Trophoblast cell (in vitro differentiated cells and primary cell): ENCODE data around the gene TTLL1.
A peak's percentile ranks its signal among the peaks of the same experiment; 100 is the strongest.

ENCODE experiments used
- DNase-seq, 2 donors: peaks; one replicate each; pipeline ENCODE4 v3.0.0-alpha.2; 2016
- H2AFZ ChIP-seq: 2 replicates; pipeline ENCODE4 v1.6.1; 2013; ENCODE audit warnings: low read length, moderate library complexity, mild to moderate bottlenecking; ENCODE audit not compliant: insufficient read depth, poor library complexity
- H2AK5ac ChIP-seq: 2 replicates; pipeline ENCODE4 v1.6.1; 2013; ENCODE audit warnings: mild to moderate bottlenecking, low read length
- H2BK120ac ChIP-seq: 2 replicates; pipeline ENCODE4 v1.6.1; 2013; ENCODE audit warnings: low read length, mild to moderate bottlenecking, moderate library complexity; ENCODE audit not compliant: insufficient read depth, poor library complexity
- H2BK12ac ChIP-seq: 2 replicates; pipeline ENCODE4 v1.6.1; 2013; ENCODE audit warnings: mild to moderate bottlenecking, low read length, moderate library complexity
- H2BK5ac ChIP-seq: 2 replicates; pipeline ENCODE4 v1.6.1; 2013; ENCODE audit warnings: low read length, low read depth, moderate library complexity, mild to moderate bottlenecking; ENCODE audit not compliant: poor library complexity
- H3K14ac ChIP-seq: 2 replicates; pipeline ENCODE4 v1.6.1; 2013; ENCODE audit warnings: mild to moderate bottlenecking, low read length
- H3K18ac ChIP-seq: 2 replicates; pipeline ENCODE4 v1.6.1; 2013; ENCODE audit warnings: mild to moderate bottlenecking, low read length
- H3K23ac ChIP-seq: 2 replicates; pipeline ENCODE4 v1.6.1; 2013; ENCODE audit warnings: low read length
- H3K27ac ChIP-seq: 2 replicates; pipeline ENCODE4 v1.5.1; 2013; ENCODE audit warnings: low read depth, mild to moderate bottlenecking, inconsistent platforms, low read length, moderate library complexity
- H3K27me3 ChIP-seq: 2 replicates; pipeline ENCODE4 v1.6.1; 2013; ENCODE audit warnings: inconsistent platforms, mild to moderate bottlenecking, low read length, moderate library complexity; ENCODE audit not compliant: insufficient read depth
- H3K36me3 ChIP-seq, 2 experiments: 1 replicate in 1 of 2; 2 replicates in 1 of 2; pipeline ENCODE4 v1.6.1; 2013; ENCODE audit warnings: low read length in 2 of 2, mild to moderate bottlenecking in 2 of 2, moderate library complexity in 1 of 2; ENCODE audit not compliant: insufficient read depth in 2 of 2, control insufficient read depth in 1 of 2
- H3K4ac ChIP-seq: 2 replicates; pipeline ENCODE4 v1.6.1; 2013; ENCODE audit warnings: low read depth, mild to moderate bottlenecking, low read length, moderate library complexity
- H3K4me1 ChIP-seq, 2 experiments: 1 replicate in 1 of 2; 2 replicates in 1 of 2; pipeline ENCODE4 v1.6.1; 2013; ENCODE audit warnings: low read length in 2 of 2, mild to moderate bottlenecking in 2 of 2, moderate library complexity in 1 of 2; ENCODE audit not compliant: insufficient read depth in 2 of 2, control insufficient read depth in 1 of 2
- H3K4me2 ChIP-seq: 2 replicates; pipeline ENCODE4 v1.6.1; 2013; ENCODE audit warnings: inconsistent platforms, mild to moderate bottlenecking, low read length, moderate library complexity
- H3K4me3 ChIP-seq: 2 replicates; pipeline ENCODE4 v1.5.1; 2013; ENCODE audit warnings: mild to moderate bottlenecking, low read depth, low read length, inconsistent platforms
- H3K79me1 ChIP-seq: one replicate; pipeline ENCODE4 v1.6.1; 2013; ENCODE audit warnings: low read length
- H3K79me2 ChIP-seq: 2 replicates; pipeline ENCODE4 v1.6.1; 2013; ENCODE audit warnings: low read length, mild to moderate bottlenecking; ENCODE audit not compliant: control insufficient read depth, insufficient read depth, poor library complexity
- H3K9ac ChIP-seq: 2 replicates; pipeline ENCODE4 v1.6.1; 2013; ENCODE audit warnings: mild to moderate bottlenecking, low read length
- H3K9me3 ChIP-seq: 2 replicates; pipeline ENCODE4 v1.6.1; 2013; ENCODE audit warnings: low read depth, mild to moderate bottlenecking, control low read depth, inconsistent platforms, low read length; ENCODE audit not compliant: insufficient read depth
- H4K12ac ChIP-seq: 2 replicates; pipeline ENCODE4 v1.6.1; 2013; ENCODE audit warnings: low read depth, mild to moderate bottlenecking, low read length, moderate library complexity
- H4K8ac ChIP-seq: 2 replicates; pipeline ENCODE4 v1.6.1; 2013; ENCODE audit warnings: low read depth, mild to moderate bottlenecking, low read length, moderate library complexity
- H4K91ac ChIP-seq: one replicate; pipeline ENCODE4 v1.6.1; 2013; ENCODE audit warnings: low read depth, mild to moderate bottlenecking, low read length, moderate library complexity
- WGBS: extraction: QIAGEN DNeasy Blood & Tissue Kit; methylation state at CpG from one replicate; pipeline ENCODE4 v1.1.7; 2013; ENCODE audit warnings: missing lambda C conversion rate; ENCODE audit not compliant: insufficient read length, insufficient coverage; ENCODE audit errors: extremely low coverage; 5-methylcytosine and 5-hydroxymethylcytosine counted together

TTLL1 gene

GRCh38 chr22:42992886-42993479 lies 96.2 kb downstream of the TTLL1 start:
- Histone ChIP-seq H2BK5ac (no peak overlapping the region), H3K9ac (no peak overlapping the region), H2AFZ (no peak overlapping the region), H3K14ac (no peak overlapping the region), H3K4me1 (peaks cover 26 to 40% of the 10 kb centered on the region in 2 experiments), H3K18ac (no peak overlapping the region), H2BK120ac (no peak overlapping the region), H3K4me3 (no peak overlapping the region), H2BK12ac (no peak overlapping the region), H3K4me2 (no peak overlapping the region), H4K12ac (no peak overlapping the region), H4K8ac (no peak overlapping the region), H3K23ac (no peak overlapping the region), H4K91ac (no peak overlapping the region), H2AK5ac (no peak overlapping the region), H3K79me2 (peaks cover 25% of the 10 kb centered on the region), H3K9me3 (peaks cover 1% of the 10 kb centered on the region), H3K36me3 (peaks cover 0 to 3% of the 10 kb centered on the region in 2 experiments), H3K4ac (peak overlapping the region; percentile 69), H3K27me3 (no peaks in the 10 kb centered on the region), H3K79me1 (peaks cover 25% of the 10 kb centered on the region), H3K27ac (no peak overlapping the region)
- DNase-seq = no peak
- no CpG with 5 or more reads among the region's 9 CpGs for whole genome bisulfite sequencing

- Histone ChIP-seq H3K4me3 (no peak overlapping the region), H4K12ac (no peak overlapping the region), H4K8ac (no peak overlapping the region), H3K79me2 (peaks cover 27% of the 10 kb centered on the region), H3K14ac (no peak overlapping the region), H3K18ac (no peak overlapping the region), H2BK120ac (no peak overlapping the region), H3K23ac (no peak overlapping the region), H3K4me2 (no peak overlapping the region), H4K91ac (no peak overlapping the region), H3K9ac (no peak overlapping the region), H3K4ac (peak overlapping the region; percentile 81), H3K79me1 (peaks cover 25% of the 10 kb centered on the region), H3K4me1 (peaks cover 26 to 39% of the 10 kb centered on the region in 2 experiments), H3K9me3 (peaks cover 1% of the 10 kb centered on the region), H2AFZ (no peak overlapping the region), H2AK5ac (no peak overlapping the region), H2BK12ac (peak overlapping the region; percentile 79), H3K36me3 (peaks cover 0 to 3% of the 10 kb centered on the region in 2 experiments), H3K27ac (no peak overlapping the region), H2BK5ac (no peak overlapping the region), H3K27me3 (no peaks in the 10 kb centered on the region)
- WGBS = no CpG with 5 or more reads among the region's 3 CpGs
- DNase-seq = no peak
Measured at GRCh38 chr22:42992092-42992491, 97.1 kb downstream of the TTLL1 start.

DNA sequence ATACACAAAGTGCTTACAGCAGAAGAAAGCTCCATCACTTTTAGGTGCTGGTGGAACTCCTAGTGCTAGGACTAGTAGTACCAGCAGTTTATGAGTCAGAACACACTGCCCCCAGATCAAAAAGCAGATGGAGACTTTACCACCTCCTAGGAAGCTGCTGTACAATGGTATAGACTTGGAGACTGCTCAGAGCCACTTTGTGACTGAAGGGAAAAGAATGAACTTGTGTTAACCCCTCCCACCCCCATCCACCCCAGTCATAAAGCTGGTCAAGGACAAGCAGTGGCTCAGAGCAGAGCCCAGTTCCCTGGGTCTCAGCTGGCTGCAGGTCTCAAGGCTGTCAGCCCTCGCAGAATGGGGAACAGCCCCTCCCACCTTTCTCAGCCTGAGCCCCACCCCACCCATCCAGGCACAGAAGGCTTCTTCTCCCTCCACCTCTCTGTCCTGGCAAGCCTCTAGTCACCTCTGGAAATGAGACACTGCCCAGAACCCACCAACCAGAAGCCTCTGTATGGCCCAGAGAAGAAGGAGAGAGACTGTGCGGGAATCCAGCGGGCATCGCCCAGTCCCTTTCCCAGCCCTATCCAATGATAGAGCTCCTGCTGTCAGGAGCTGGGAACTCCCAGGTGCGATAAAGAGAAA lies 98.1 kb downstream of the TTLL1 start:
- Histone ChIP-seq H3K4me3 (no peak overlapping the region), H3K14ac (peak overlapping the region; percentile 84), H4K12ac (no peak overlapping the region), H3K9ac (no peak overlapping the region), H2AK5ac (peak overlapping the region; percentile 82), H3K9me3 (peaks cover 1% of the 10 kb centered on the region), H3K27ac (peak overlapping the region; percentile 83), H2BK5ac (peak overlapping the region; percentile 73), H3K4ac (peak overlapping the region; percentile 72), H2BK120ac (peak overlapping the region; percentile 58), H3K4me1 (peaks cover 28 to 38% of the 10 kb centered on the region in 2 experiments), H2BK12ac (peak overlapping the region; percentile 73), H4K91ac (peak overlapping the region; percentile 63), H3K36me3 (peaks cover 0 to 3% of the 10 kb centered on the region in 2 experiments), H4K8ac (peak overlapping the region; percentile 23), H3K23ac (no peak overlapping the region), H3K18ac (peak overlapping the region; percentile 68), H3K79me2 (peaks cover 28% of the 10 kb centered on the region), H3K27me3 (no peaks in the 10 kb centered on the region), H2AFZ (no peak overlapping the region), H3K4me2 (no peak overlapping the region), H3K79me1 (peaks cover 29% of the 10 kb centered on the region)
- peak; percentile 88 to 95 for DNase-seq
- WGBS = no CpG with 5 or more reads among the region's 5 CpGs

GRCh38 chr22:42990131-42990838 lies 98.9 kb downstream of the TTLL1 start:
- WGBS = no CpG with 5 or more reads among the region's 9 CpGs
- H4K91ac ChIP-seq = peak overlapping the region; percentile 19
- peak overlapping the region; percentile 73 for H2BK5ac ChIP-seq

More at GRCh38 chr22:42990131-42990838, 98.9 kb downstream of the TTLL1 start:
- no peak overlapping the region for H2AFZ ChIP-seq
- no peak overlapping the region for H4K12ac ChIP-seq
- no peak overlapping the region for H3K9ac ChIP-seq
- H3K4me3 ChIP-seq = no peak overlapping the region
- H3K36me3 ChIP-seq = peaks cover 0 to 3% of the 10 kb centered on the region in 2 experiments
- peak; percentile 92 to 97 for DNase-seq
- no peak overlapping the region for H3K23ac ChIP-seq
- no peak overlapping the region for H2AK5ac ChIP-seq
- peaks cover 1% of the 10 kb centered on the region for H3K9me3 ChIP-seq
- no peak overlapping the region for H2BK12ac ChIP-seq
- peaks cover 31 to 43% of the 10 kb centered on the region in 2 experiments for H3K4me1 ChIP-seq
- H3K79me1 ChIP-seq = peaks cover 31% of the 10 kb centered on the region
- no peak overlapping the region for H3K18ac ChIP-seq
- no peak overlapping the region for H3K4ac ChIP-seq
- H2BK120ac ChIP-seq = no peak overlapping the region
- H3K14ac ChIP-seq = no peak overlapping the region
- H3K79me2 ChIP-seq = peaks cover 29% of the 10 kb centered on the region
- peak overlapping the region; percentile 83 for H3K27ac ChIP-seq
- H4K8ac ChIP-seq = no peak overlapping the region
- H3K27me3 ChIP-seq = no peaks in the 10 kb centered on the region
- peak overlapping the region; percentile 40 for H3K4me2 ChIP-seq
